Measurements from ENCODE around the gene MDM4.
A peak's percentile ranks its signal among the peaks of the same experiment; 100 is the strongest.
"Not testable (repeated sequence)": the region's sequence is repeated elsewhere in the genome, so short reads cannot be mapped to it uniquely, and the experiment has no call there.

MDM4 gene

GRCh38 chr1:204548265-204548664 lies 32.1 kb downstream of the MDM4 start:
- H3K4me3 ChIP-seq (ENCODE audit: low read length) = no peak overlapping the region
- DNase-seq (ENCODE audit: low read depth, low spot score) = no peak

GRCh38 chr1:204549313-204549712 lies 33.1 kb downstream of the MDM4 start:
- no peak for DNase-seq (ENCODE audit: low read depth, low spot score)
- H3K4me3 ChIP-seq (ENCODE audit: low read length) = no peak overlapping the region

GRCh38 chr1:204550926-204551325 lies 34.7 kb downstream of the MDM4 start:
- no peak overlapping the region for H3K4me3 ChIP-seq (ENCODE audit: low read length)
- no peak for DNase-seq (ENCODE audit: low read depth, low spot score)

- H3K4me3 ChIP-seq (ENCODE audit: low read length) = no peak overlapping the region
- no peak for DNase-seq (ENCODE audit: low read depth, low spot score)
Observed at GRCh38 chr1:204556458-204557052, 40.3 kb downstream of the MDM4 start.

GRCh38 chr1:204558467-204558866 lies 42.3 kb downstream of the MDM4 start:
- H3K4me3 ChIP-seq (ENCODE audit: low read length) = no peak overlapping the region
- no peak for DNase-seq (ENCODE audit: low read depth, low spot score)

- DNase-seq (ENCODE audit: low read depth, low spot score); H3K4me3 ChIP-seq (ENCODE audit: low read length): not testable (repeated sequence)
Observed at GRCh38 chr1:204560002-204560401, 43.8 kb downstream of the MDM4 start.

- DNase-seq (ENCODE audit: low read depth, low spot score) = no peak
Observed at GRCh38 chr1:204560590-204561150, 44.5 kb downstream of the MDM4 start.

GRCh38 chr1:204562075-204562990 lies 46.1 kb downstream of the MDM4 start:
- no peak for DNase-seq (ENCODE audit: low read depth, low spot score)
- no peak overlapping the region for H3K4me3 ChIP-seq (ENCODE audit: low read length)

More at GRCh38 chr1:204560590-204561150, 44.5 kb downstream of the MDM4 start:
- H3K4me3 ChIP-seq (ENCODE audit: low read length) = no peak overlapping the region

- H3K4me3 ChIP-seq (ENCODE audit: low read length) = no peak overlapping the region
- peak; percentile 82 for DNase-seq (ENCODE audit: low read depth, low spot score)
Observed at GRCh38 chr1:204563307-204563706, 47.1 kb downstream of the MDM4 start.

GRCh38 chr1:204563780-204564179 lies 47.6 kb downstream of the MDM4 start:
- DNase-seq (ENCODE audit: low read depth, low spot score) = no peak
- H3K4me3 ChIP-seq (ENCODE audit: low read length) = no peak overlapping the region

GRCh38 chr1:204564835-204565234 lies 48.6 kb downstream of the MDM4 start:
- H3K4me3 ChIP-seq (ENCODE audit: low read length) = no peak overlapping the region

GRCh38 chr1:204565617-204566582 lies 49.7 kb downstream of the MDM4 start:
- DNase-seq (ENCODE audit: low read depth, low spot score) = peak; percentile 84
- H3K4me3 ChIP-seq (ENCODE audit: low read length) = no peak overlapping the region; the same call in 1 of the 2 replicates

More at GRCh38 chr1:204564835-204565234, 48.6 kb downstream of the MDM4 start:
- no peak for DNase-seq (ENCODE audit: low read depth, low spot score)

- H3K4me3 ChIP-seq (ENCODE audit: low read length) = no peak overlapping the region
- no peak for DNase-seq (ENCODE audit: low read depth, low spot score)
Observed at GRCh38 chr1:204566583-204566955, 50.4 kb downstream of the MDM4 start.

GRCh38 chr1:204567071-204567470 lies 50.9 kb downstream of the MDM4 start:
- no peak for DNase-seq (ENCODE audit: low read depth, low spot score)
- H3K4me3 ChIP-seq (ENCODE audit: low read length) = no peak overlapping the region

- no peak overlapping the region for H3K4me3 ChIP-seq (ENCODE audit: low read length)
- DNase-seq (ENCODE audit: low read depth, low spot score) = no peak
Observed at GRCh38 chr1:204568576-204569315, 52.5 kb downstream of the MDM4 start.

GRCh38 chr1:204569478-204569877 lies 53.3 kb downstream of the MDM4 start:
- no peak overlapping the region for H3K4me3 ChIP-seq (ENCODE audit: low read length)
- no peak for DNase-seq (ENCODE audit: low read depth, low spot score)

- H3K4me3 ChIP-seq (ENCODE audit: low read length); DNase-seq (ENCODE audit: low read depth, low spot score): not testable (repeated sequence)
Observed at GRCh38 chr1:204570021-204570420, 53.8 kb downstream of the MDM4 start.

- no peak overlapping the region for H3K4me3 ChIP-seq (ENCODE audit: low read length)
- no peak for DNase-seq (ENCODE audit: low read depth, low spot score)
Observed at GRCh38 chr1:204571128-204571527, 54.9 kb downstream of the MDM4 start.

Data from Jurkat, Clone E6-1 (cell line).